Glomerular visceral epithelial cell (primary cell): ENCODE results near the gene DUSP28.
"Not testable (repeated sequence)": the region's sequence is repeated elsewhere in the genome, so short reads cannot be mapped to it uniquely, and the experiment has no call there.

Experiments used
- DNase-seq: peaks from one replicate; pipeline ENCODE4 v3.0.0-alpha.2; 2016; ENCODE audit errors: extremely low spot score

DUSP28 gene

GRCh38 chr2:240527153-240527750, 32.9 kb upstream of the DUSP28 start:
- DNase-seq, result no peak

GRCh38 chr2:240528406-240529040, 31.6 kb upstream of the DUSP28 start:
- DNase-seq, result no peak

GRCh38 chr2:240529344-240529999, 30.7 kb upstream of the DUSP28 start:
- DNase-seq, result no peak

GRCh38 chr2:240530181-240530580, 30.0 kb upstream of the DUSP28 start:
- no peak for DNase-seq

DNA sequence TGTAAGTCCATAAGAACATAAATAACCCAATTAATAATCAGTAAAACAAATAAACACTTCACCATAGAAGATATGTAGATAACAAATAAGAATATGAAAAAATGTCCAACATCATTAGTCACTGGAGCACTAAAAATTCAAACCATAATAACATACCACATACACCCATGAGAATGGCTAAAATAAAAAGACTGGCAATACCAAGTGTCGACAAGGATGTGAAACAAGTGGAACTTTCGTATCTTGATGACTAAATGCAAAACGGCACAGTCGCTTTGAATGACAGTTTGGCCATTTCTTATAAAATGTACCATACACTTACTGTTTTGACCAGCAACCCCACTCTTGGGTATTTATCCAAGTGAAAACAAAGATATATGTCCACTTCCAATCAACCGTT, 29.1 kb upstream of the DUSP28 start:
- DNase-seq, result no peak

GRCh38 chr2:240532031-240532775, 28.0 kb upstream of the DUSP28 start:
- DNase-seq, result no peak

DNA sequence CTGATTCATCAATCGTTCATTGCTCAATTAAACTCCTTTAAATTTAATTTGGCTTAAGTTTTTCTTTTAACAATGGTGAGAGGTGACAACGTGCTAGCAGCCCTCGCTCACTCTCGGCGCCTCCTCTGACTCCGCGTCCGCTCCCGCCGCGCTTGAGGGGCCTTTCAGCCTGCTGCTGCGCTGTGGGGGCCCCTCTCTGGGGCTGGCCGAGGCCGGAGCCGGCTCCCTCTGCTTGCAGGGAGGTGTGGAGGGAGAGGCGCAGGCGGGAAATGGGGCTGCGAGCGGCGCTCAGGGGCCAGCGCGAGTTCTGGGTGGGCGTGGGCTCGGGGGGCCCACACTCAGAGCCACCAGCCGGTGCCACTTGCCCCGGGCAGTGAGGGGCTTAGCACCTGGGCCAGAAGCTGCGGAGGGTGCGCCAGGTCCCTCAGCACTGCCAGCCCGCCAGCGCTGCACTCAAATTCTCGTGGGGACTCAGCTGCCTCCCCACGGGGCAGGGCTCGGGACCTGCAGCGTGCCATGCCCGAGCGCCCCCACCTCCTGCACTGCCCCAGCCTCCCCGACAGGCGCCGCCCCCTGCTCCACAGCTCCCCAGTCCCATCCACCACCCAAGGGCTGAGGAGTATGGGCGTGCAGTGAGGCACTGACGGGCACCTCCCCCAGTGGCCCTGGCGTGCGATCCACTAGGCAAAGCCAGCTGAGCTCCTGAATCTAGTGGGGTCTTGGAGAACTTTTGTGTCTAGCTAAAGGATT, 22.0 kb upstream of the DUSP28 start:
- no peak for DNase-seq

- not testable (repeated sequence) for DNase-seq
Measured at GRCh38 chr2:240539101-240539500, 21.1 kb upstream of the DUSP28 start.

DNA sequence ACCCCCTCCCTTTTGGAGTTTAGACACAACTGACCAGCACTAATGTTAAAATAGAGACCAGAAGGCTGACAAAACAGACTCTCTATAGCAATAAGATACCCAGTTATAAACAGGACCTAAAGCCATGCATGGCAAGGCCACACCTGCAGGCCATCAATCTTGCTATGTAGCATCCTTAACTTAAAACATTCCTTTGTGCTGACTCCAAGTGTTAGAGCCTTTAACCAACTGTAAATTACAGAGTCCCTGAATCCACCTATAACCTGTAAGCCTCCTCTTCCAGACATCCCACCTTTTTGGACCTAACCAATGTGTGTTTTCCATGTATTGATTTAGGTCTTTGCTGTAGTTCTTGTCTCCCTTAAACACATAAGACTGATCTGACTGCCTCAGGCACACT, 20.3 kb upstream of the DUSP28 start:
- no peak for DNase-seq

DNA sequence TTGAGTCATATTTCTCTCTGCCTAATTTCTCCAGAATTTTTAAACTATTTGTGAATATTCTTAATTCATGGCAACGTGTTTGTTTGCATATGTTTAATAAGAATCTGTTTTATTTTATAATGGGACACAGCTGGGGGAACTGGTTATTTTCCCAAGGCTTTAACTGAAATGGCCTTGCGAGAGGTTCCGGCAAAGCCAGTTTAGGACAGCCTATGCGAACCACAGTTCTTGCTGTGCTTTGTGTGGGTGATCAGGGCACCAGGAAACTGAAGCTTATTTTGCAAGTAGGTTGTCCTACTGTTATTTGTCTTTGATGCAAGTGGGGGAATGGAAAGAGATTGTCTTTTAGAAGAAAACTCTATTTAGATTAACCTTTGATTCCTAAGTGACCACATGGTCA, 8.9 kb upstream of the DUSP28 start:
- DNase-seq, result no peak

DNA sequence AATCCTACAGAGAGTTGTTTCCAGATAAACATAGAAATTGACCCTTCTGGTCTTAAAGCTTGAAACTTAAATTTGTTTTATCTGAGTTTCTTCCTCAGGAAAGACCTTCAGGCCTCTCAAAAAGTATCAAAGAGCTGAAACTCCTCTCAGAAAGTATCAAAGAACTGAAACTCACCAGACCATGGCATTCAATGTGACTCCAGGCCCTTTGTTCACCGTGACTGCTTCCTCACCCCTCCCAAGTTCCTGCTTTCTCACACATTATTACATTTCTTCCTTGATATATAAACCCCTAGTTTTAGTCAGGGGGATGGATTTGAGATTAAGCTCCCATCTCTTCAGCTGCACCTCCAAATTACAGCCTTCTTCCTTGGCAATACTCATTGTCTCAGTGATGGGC, 8.3 kb upstream of the DUSP28 start:
- DNase-seq, result peak; percentile 40

DNA sequence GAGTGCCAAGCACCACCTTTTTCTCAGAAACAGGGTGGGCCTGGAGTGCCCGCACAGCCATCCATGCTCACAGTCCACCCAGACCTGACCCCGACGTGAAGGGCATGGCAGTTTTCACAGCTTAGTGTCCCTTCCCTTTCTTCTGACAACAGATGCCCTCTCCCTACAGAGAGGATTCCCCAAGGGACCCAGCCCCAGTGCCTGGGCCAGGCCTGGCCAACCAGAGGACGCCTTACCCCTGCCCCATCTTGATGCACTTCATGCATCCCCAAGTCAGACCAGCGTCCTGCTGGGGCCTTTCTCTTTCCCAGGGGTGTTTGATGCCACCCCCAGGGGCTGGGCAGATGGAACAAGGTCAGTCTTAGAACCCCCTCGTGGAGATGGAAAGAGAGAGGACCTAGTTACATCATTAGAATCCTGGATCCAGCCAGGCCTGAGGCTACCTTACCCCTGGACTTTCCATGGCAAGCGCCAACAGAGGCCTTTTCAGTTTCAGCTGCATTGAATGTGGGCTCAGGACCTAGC, 6.1 kb upstream of the DUSP28 start:
- no peak for DNase-seq

DNA sequence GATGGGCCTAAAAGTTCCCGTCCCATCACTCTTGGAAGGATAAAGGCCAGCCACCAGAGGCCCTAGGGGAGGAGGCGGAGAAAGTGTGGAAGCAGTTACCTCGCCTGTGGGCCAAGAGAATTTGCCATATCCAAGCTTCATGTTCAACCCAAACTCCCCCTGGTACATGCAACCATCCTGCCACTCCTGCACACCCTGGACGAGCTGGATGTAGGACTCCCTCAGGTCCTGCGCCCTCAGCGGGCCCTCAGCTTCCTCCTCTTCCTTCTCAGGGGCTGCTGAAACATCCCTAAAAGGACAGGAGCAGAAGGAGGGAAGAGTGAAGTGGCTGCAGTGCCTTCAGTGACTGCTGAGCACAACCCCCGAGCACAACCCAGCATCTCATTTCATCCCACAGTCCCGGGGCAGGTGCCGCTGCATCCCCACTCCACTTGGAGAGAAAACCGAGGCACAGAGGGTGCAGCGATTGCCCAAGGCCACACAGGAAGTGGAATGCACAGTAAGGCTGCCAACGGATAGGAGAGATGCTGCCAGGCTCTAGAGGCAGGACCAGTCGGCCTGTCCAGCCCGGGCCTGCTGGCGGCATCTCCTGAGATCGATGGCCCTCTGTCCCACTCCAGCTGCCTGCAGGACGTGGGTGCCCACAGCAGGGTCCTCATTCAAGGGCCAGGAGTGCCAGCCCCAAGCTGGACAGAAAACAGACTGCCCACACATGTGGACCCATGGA, 5.2 kb upstream of the DUSP28 start:
- DNase-seq, result no peak

DNA sequence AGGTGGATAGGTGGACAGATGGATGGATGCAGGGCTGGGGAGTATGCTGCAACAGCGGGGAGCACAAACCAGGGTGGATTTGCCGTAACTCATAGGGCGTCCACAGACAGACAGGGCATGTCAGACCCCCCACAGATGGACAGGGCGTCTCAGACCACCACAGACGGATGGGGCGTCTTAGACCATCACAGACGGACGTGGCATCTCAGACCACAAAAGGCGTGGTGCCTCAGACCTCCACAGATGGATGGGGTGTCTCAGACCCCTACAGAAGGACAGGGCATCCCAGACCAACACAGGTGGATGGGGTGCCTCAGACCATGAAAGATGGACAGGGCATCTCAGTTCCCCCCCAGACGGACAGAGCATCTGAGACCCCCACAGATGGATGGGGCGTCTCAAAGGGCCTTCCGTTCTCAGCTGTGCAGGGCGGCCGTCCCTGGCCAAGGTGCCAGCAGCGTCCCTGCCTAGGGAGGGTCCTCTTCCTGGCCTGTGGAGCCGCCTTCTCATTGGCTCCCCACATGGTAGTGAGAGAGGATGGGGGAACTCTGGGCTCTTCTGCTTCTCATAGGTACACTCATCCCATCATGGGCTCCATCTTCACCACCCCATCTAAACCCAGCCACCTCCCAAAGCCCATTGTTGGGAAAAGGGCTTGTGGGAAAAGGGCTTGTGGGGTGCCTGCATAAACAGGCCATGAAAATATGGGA, 4.5 kb upstream of the DUSP28 start:
- no peak for DNase-seq

- peak; percentile 36 for DNase-seq
Measured at GRCh38 chr2:240556553-240557100, 3.5 kb upstream of the DUSP28 start.

GRCh38 chr2:240557101-240557751, 2.9 kb upstream of the DUSP28 start:
- no peak for DNase-seq

DNA sequence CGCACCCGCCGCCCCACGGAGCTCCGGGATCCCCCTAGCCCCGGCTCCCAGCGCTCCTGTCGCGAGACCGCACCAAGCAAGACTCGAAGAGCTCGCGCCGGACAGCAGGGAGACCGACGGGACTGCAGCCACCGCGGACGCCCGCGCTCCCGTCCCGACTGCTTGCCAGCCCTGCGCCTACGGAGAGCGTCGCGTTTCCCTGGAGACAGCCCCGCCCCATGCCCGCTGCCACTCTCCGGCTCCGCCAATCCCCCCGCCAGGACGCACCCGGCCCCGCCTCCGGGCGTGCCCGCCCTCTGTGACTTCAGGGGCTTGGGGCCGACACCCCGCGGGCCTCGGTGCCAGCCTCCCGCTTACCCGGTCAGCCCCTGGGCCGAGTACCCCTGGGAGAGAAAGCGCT, 2.3 kb upstream of the DUSP28 start, which contains the start of gene ANKMY1:
ANKMY1 (minus strand) TSS at position 181 of the 400 bp plus-strand sequence. CDS start 653 bp downstream, outside the sequence.
- peak; percentile 57 for DNase-seq

DNA sequence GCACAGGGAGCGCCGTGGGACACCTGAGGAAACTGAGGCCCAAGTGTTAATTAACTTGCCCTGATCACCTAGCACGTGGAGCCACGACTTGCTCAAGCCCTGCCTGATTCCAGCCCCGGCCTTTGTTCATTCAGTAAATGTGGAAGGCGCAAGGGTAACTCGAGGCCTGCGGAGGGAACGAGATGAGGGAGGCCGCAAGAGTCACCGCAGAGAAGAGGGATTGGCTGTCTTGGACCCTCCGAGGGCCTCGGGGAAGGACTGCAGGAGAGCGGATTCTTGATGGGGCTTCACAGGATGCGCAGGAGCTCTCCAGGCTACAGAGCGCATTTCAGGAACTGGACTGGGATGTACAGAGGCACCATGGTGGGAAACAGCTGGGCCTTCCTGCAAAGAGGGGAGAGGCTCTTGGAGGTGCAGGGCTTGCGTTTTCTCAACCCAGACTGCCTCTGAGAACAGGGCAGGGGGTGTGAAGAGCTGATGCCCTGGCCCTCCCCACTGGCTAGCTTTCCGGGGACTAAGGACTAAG, 1.9 kb upstream of the DUSP28 start:
- DNase-seq, result no peak

DNA sequence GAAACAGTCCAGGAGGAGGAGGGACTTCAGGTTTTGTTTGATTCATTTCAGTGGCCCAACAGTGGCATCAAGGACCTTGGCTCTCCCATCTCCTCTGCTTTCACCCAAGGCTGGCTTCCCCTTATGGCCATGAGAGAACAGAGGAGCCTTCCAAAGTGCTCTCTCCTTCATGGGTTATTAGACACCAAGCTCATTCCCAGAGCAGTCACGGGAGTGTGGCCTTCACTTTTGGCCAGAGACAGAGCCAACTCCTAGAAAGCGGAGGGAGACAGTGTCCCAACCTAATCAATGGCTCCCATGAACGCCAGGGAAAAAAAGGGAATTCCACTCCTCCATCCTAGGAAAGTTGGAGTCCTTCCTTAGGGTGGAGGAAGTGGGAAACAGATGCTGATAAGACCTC, 871 bp upstream of the DUSP28 start:
- no peak for DNase-seq
